Heart left ventricle (tissue), 13 donors: ENCODE measurements around the gene ALG9.

Experiments
- POLR2A ChIP-seq, 2 donors: fragments of 450-650 bp; IDR thresholded peaks; one replicate each; pipeline ENCODE4 v1.6.1; 2017; ENCODE audit warnings: antibody characterized with exemption in 2 of 2, mild to moderate bottlenecking in 2 of 2, moderate library complexity in 2 of 2
- TF ChIP-seq, protein P1 (sequence below), 12 donors: fragments of 200-600 bp; sonication (generic) in 4 of 12; IDR thresholded peaks; one replicate each; pipeline versions ENCODE4 v1.5.0 to v1.8.0; 2018 to 2022; ENCODE audit warnings: antibody characterized with exemption in 12 of 12, mild to moderate bottlenecking in 5 of 12
- donor health status: ischemic (EF 13 %, LVEDD 7.1; RV severe dilation, severe dysfunction).
- donor health status: DM: no; HTN: yes; CAD: no.
- donor health status: DM: no; HTN: no; CAD: no.
- donor health status: ischemic (EF 25% LVEDD 6.9; RV normal size, moderate dysfunction).
- donor health status: ischemic (EF 25% LVEDD 5.7; RV mildly dilated, moderate dysfunction).
- donor health status: ischemic (EF 35%, LVEDD 5.7; RV mildly dilated, moderate dysfunction).
- donor health status: nonischemic (EF 11% LVEDD 7.7; RV severe dilation, severe dysfunction).
- donor health status: DM: yes; HTN: yes; CAD: no.
- donor health status: PGD.
- donor health status: ischemic (EF 29% LVEDD 5.4; RV normal size, mild dysfunction).
- donor health status: nonischemic (EF 23%, LVEDD 6.1; RV moderate dilation, normal function).

DNA sequence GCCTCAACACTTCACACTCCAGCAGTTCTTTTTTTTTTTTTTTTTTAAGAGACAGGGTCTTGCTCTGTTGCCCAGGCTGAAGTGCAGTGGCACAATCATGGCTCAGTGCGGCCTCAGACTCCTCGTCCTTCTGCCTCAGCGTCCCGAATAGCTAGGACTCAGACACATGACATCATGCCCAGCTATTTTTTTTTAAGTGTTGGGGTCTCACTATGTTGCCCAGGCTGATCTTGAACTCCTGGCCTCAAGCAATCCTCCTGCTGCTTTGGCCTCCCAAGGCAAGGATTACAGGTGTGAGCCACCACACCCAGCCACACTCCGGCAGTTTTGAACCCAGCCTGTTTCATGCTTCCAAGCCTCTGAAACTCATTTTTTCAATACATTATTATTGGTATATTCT lies 108.9 kb downstream of the ALG9 start:
- TF ChIP-seq, protein P1, sequence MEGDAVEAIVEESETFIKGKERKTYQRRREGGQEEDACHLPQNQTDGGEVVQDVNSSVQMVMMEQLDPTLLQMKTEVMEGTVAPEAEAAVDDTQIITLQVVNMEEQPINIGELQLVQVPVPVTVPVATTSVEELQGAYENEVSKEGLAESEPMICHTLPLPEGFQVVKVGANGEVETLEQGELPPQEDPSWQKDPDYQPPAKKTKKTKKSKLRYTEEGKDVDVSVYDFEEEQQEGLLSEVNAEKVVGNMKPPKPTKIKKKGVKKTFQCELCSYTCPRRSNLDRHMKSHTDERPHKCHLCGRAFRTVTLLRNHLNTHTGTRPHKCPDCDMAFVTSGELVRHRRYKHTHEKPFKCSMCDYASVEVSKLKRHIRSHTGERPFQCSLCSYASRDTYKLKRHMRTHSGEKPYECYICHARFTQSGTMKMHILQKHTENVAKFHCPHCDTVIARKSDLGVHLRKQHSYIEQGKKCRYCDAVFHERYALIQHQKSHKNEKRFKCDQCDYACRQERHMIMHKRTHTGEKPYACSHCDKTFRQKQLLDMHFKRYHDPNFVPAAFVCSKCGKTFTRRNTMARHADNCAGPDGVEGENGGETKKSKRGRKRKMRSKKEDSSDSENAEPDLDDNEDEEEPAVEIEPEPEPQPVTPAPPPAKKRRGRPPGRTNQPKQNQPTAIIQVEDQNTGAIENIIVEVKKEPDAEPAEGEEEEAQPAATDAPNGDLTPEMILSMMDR (IDR thresholded peaks at IDR 0.05) = no peak
- no peak for TF ChIP-seq POLR2A (IDR thresholded peaks at IDR 0.05)
